HCT116 (cell line): ENCODE results near the gene SLC66A2. TPM values are rescaled to one million over a fixed set of nuclear protein-coding genes. Genes with fewer than 3 reads are reported as not detected.
A peak's percentile ranks its signal among the peaks of the same experiment; 100 is the strongest.

Experiments used
- ATAC-seq: fragments of 200-7000 bp; cut with Tn5 transposase; 2 replicates; pipeline ENCODE4 v1.9.1; 2020; ENCODE audit warnings: mild to moderate bottlenecking, moderate library complexity
- BruUV-seq: library from RNA; stranded (reverse); fragments of 400-500 nt; replicated peaks from 2 replicates; lab custom pipeline; 2021; lab: Mats Ljungman, UMichigan
- CTCF ChIA-PET: fragments of 300-600 bp; sonication (Branson Sonifier 250); formaldehyde crosslinking; loops from one replicate; lab custom pipeline; 2021; ENCODE audit warnings: antibody characterized with exemption; lab: Charles Lee
- POLR2A ChIA-PET: fragments of 300-600, 350-600 bp; sonication (Branson Sonifier 250); formaldehyde crosslinking; loops from one replicate; lab custom pipeline; 2021; ENCODE audit warnings: antibody characterized with exemption; lab: Charles Lee
- RAD21 ChIA-PET, 2 experiments: fragments of 300-600 bp; sonication (Branson Sonifier 250); formaldehyde crosslinking; loops; one replicate each; lab custom pipeline; 2023; ENCODE audit warnings: low total read pairs in 2 of 2; ENCODE audit not compliant: uncharacterized antibody in 2 of 2, unreplicated experiment in 2 of 2, low non-redundant PET in 1 of 2; lab: Charles Lee
- DNase-seq: peaks from one replicate; pipeline ENCODE4 v3.0.0-alpha.2; 2010; ENCODE audit warnings: low read depth, low spot score
- H2AFZ ChIP-seq: fragments of 200-600 bp; shearing (Covaris generic), sonication (generic); 2 replicates; pipeline ENCODE4 v1.6.1; 2017; ENCODE audit warnings: low read depth, mixed run types, mixed read lengths, antibody characterized with exemption, low read length; ENCODE audit not compliant: poor library complexity, severe bottlenecking
- H3K27ac ChIP-seq: 2 replicates; pipeline ENCODE4 v1.5.1; 2012; ENCODE audit warnings: low read depth, low read length
- H3K27me3 ChIP-seq: fragments of 200-600 bp; sonication (generic); 2 replicates; pipeline ENCODE4 v1.6.1; 2016; ENCODE audit warnings: mixed run types, low read length, mixed read lengths; ENCODE audit not compliant: insufficient read depth
- H3K36me3 ChIP-seq, 2 experiments: fragments of 200-500 bp in 1 of 2; fragments of 200-600 bp in 1 of 2; sonication (Bioruptor generic) in 1 of 2; sonication (generic) in 1 of 2; 2 replicates each; pipeline versions ENCODE4 v1.5.1 to v1.6.1; 2014 to 2016; ENCODE audit warnings: low read length in 2 of 2, inconsistent platforms in 1 of 2, mixed read lengths in 1 of 2, mixed run types in 1 of 2; ENCODE audit not compliant: insufficient read depth in 2 of 2, control insufficient read depth in 1 of 2
- H3K4me1 ChIP-seq, 2 experiments: fragments of 200-600 bp in 1 of 2; sonication (generic) in 1 of 2; 2 replicates each; pipeline versions ENCODE4 v1.5.1 to v1.6.1; 2012 to 2017; ENCODE audit warnings: low read length in 2 of 2, inconsistent platforms in 1 of 2, mild to moderate bottlenecking in 1 of 2, mixed read lengths in 1 of 2, mixed run types in 1 of 2, moderate library complexity in 1 of 2; ENCODE audit not compliant: insufficient read depth in 2 of 2, control insufficient read depth in 1 of 2
- H3K4me2 ChIP-seq: fragments of 200-600 bp; sonication (generic); 2 replicates; pipeline ENCODE4 v1.6.1; 2017; ENCODE audit warnings: mixed run types, low read length, mixed read lengths
- H3K4me3 ChIP-seq, 2 experiments: fragments of 200-600 bp in 1 of 2; sonication (generic) in 1 of 2; replicated peaks in 1 of 2; 2 replicates each; pipeline ENCODE4 v1.5.1; 2011 to 2016; ENCODE audit warnings: low read length in 2 of 2, control low read depth in 1 of 2, low read depth in 1 of 2, mild to moderate bottlenecking in 1 of 2, mixed read lengths in 1 of 2, mixed run types in 1 of 2
- H3K79me2 ChIP-seq: fragments of 200-600 bp; sonication (generic); 2 replicates; pipeline ENCODE4 v1.6.1; 2017; ENCODE audit warnings: mild to moderate bottlenecking, mixed run types, low read length, moderate library complexity, mixed read lengths; ENCODE audit not compliant: insufficient read depth
- H3K9ac ChIP-seq: fragments of 200-600 bp; sonication (generic); 2 replicates; pipeline ENCODE4 v1.6.1; 2016; ENCODE audit warnings: low read length, mixed read lengths
- H3K9me2 ChIP-seq: fragments of 200-600 bp; sonication (generic), shearing (Covaris generic); 2 replicates; pipeline ENCODE4 v1.6.1; 2017; ENCODE audit warnings: mixed run types, mild to moderate bottlenecking, moderate library complexity; ENCODE audit not compliant: insufficient read depth
- H3K9me3 ChIP-seq, 2 experiments: fragments of 200-500 bp in 1 of 2; fragments of 200-600 bp in 1 of 2; sonication (Bioruptor generic) in 1 of 2; sonication (generic) in 1 of 2; 2 replicates each; pipeline ENCODE4 v1.6.1; 2014 to 2017; ENCODE audit warnings: low read length in 2 of 2, mixed read lengths in 2 of 2, inconsistent platforms in 1 of 2, low read depth in 1 of 2, mild to moderate bottlenecking in 1 of 2, mixed run types in 1 of 2, moderate library complexity in 1 of 2; ENCODE audit not compliant: control insufficient read depth in 1 of 2, insufficient read depth in 1 of 2
- H4K20me1 ChIP-seq: fragments of 200-600 bp; sonication (generic), shearing (Covaris generic); 2 replicates; pipeline ENCODE4 v1.6.1; 2017; ENCODE audit warnings: mixed run types, mild to moderate bottlenecking, moderate library complexity; ENCODE audit not compliant: insufficient read depth
- SRF ChIP-seq: IDR thresholded peaks from 2 replicates; pipeline ENCODE4 v1.6.1; 2012; ENCODE audit warnings: low read depth
- TCF7L2 ChIP-seq: IDR thresholded peaks from 2 replicates; pipeline ENCODE4 v1.7.0; 2011; ENCODE audit warnings: borderline replicate concordance, inconsistent platforms; ENCODE audit not compliant: insufficient read depth, insufficient read length; ENCODE audit errors: extremely low read depth
- ZNF274 ChIP-seq: fragments of 200-500 bp; sonication (Bioruptor generic); IDR thresholded peaks from 2 replicates; pipeline ENCODE4 v1.6.1; 2014; ENCODE audit warnings: mild to moderate bottlenecking, low read depth, low read length, inconsistent platforms
- intact Hi-C: fragments of 100-400 bp; cut with micrococcal nuclease; formaldehyde crosslinking; loops from 2 replicates; pipeline ENCODE4 v1.10.0; 2022
- total RNA-seq: library from RNA; stranded (reverse); gene quantifications from one replicate; pipeline ENCODE4 v1.2.1, GENCODE V29; 2021; ENCODE audit not compliant: unreplicated experiment
- TF ChIP-seq, protein P1 (sequence below): IDR thresholded peaks from 2 replicates; pipeline ENCODE4 v1.6.1; 2012
- TF ChIP-seq, protein P2 (sequence below): IDR thresholded peaks from 2 replicates; pipeline ENCODE4 v1.6.1; 2012; ENCODE audit warnings: low read depth

The SLC66A2 gene
- total RNA-seq, 1 experiment from 2014 or later, result 44.9 TPM

- RAD21 ChIA-PET, result no interaction called here
- Histone ChIP-seq H3K4me1 (peaks cover 42 to 73% of the 10 kb centered on the region in 2 experiments), H3K27ac (peak overlapping the region; percentile 90), H4K20me1 (no peaks in the 10 kb centered on the region), H3K9ac (peak overlapping the region; percentile 92), H3K79me2 (peaks cover 38% of the 10 kb centered on the region), H3K4me2 (peak overlapping the region; percentile 86), H3K9me3 (no peaks in the 10 kb centered on the region), H3K27me3 (no peaks in the 10 kb centered on the region), H3K36me3 (0 out of 4 replicates have a peak, but pooled peaks cover 0 to 3% of the 10 kb centered on the region in 2 experiments), H3K9me2 (no peaks in the 10 kb centered on the region), H3K4me3 (peak overlapping the region; percentile 76 to 83), H2AFZ (no peak overlapping the region)
- DNase-seq (no peak), ATAC-seq (no peak)
- CTCF ChIA-PET, result no interaction called here
- BruUV-seq, result no TSS peak
- POLR2A ChIA-PET, result interaction anchor here (1.0 to 1.4 kb wide), 3 partner anchors 12 to 30 kb away, joined by 3 to 7 read pairs (median 5); partner anchors contain the start of gene SLC66A2
- TF ChIP-seq SRF (no peak), ZNF274 (no peak), TCF7L2 (no peak)
- intact Hi-C loops, result loop anchor here (2.0 kb wide), 1 partner anchor 285 kb away; the partner anchor contains the start of gene CTDP1
Observed at GRCh38 chr18:79963658-79964329, 12.3 kb upstream of the SLC66A2 start.

DNA sequence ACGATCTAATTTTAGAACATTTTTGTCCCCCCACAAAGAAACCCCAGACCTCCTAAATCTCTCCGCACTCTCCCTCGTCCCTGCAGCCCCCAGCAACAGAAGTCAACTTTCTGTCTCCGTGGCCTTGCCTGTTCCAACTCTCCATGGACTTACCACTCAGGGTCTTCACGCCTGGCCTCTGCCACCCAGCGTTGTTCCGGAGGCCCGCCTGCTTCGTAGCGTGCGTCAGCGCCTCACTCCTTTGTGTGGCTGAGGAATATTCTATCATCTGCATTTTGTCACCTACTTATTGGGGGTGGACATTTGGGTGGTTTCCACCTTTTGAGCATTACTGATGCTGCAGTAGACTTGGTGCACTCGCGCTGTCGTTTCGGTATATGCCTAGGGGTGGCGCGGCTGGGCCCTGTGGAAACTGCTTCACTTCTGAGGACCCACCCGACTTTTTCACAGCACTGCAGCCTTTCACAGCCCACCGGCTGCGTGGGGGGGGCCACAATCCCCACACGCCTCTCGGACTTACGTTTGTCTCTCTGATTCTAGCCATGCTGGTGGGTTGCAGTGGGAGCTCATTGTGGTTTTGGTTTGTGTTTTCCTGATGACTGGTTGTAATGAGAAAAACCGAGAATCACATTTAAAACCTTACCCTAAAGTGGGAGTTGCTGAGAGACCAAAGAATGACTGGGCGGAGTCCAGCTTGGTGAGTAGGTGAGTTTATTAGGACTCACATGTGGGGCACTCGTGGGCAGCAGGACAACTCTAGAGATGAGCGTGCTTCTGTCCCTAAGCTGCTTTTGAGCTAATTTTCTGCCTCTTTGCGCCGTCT, 11.6 kb upstream of the SLC66A2 start:
- Histone ChIP-seq H3K4me2 (peak overlapping the region; percentile 86), H3K79me2 (peaks cover 31% of the 10 kb centered on the region), H3K4me3 (peak overlapping the region in 1 of 2 experiments; percentile 48; a peak in 2 of 4 replicates), H2AFZ (no peak overlapping the region), H3K36me3 (0 out of 4 replicates have a peak, but pooled peaks cover 0 to 3% of the 10 kb centered on the region in 2 experiments), H3K9me3 (no peaks in the 10 kb centered on the region), H3K27me3 (no peaks in the 10 kb centered on the region), H3K9me2 (no peaks in the 10 kb centered on the region), H4K20me1 (no peaks in the 10 kb centered on the region), H3K27ac (peak overlapping the region; percentile 90), H3K4me1 (peaks cover 36 to 66% of the 10 kb centered on the region in 2 experiments), H3K9ac (peak overlapping the region; percentile 92)
- DNase-seq (no peak), ATAC-seq (no peak)
- TF ChIP-seq, protein P1, sequence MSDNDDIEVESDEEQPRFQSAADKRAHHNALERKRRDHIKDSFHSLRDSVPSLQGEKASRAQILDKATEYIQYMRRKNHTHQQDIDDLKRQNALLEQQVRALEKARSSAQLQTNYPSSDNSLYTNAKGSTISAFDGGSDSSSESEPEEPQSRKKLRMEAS, result no peak
- TF ChIP-seq, protein P2, sequence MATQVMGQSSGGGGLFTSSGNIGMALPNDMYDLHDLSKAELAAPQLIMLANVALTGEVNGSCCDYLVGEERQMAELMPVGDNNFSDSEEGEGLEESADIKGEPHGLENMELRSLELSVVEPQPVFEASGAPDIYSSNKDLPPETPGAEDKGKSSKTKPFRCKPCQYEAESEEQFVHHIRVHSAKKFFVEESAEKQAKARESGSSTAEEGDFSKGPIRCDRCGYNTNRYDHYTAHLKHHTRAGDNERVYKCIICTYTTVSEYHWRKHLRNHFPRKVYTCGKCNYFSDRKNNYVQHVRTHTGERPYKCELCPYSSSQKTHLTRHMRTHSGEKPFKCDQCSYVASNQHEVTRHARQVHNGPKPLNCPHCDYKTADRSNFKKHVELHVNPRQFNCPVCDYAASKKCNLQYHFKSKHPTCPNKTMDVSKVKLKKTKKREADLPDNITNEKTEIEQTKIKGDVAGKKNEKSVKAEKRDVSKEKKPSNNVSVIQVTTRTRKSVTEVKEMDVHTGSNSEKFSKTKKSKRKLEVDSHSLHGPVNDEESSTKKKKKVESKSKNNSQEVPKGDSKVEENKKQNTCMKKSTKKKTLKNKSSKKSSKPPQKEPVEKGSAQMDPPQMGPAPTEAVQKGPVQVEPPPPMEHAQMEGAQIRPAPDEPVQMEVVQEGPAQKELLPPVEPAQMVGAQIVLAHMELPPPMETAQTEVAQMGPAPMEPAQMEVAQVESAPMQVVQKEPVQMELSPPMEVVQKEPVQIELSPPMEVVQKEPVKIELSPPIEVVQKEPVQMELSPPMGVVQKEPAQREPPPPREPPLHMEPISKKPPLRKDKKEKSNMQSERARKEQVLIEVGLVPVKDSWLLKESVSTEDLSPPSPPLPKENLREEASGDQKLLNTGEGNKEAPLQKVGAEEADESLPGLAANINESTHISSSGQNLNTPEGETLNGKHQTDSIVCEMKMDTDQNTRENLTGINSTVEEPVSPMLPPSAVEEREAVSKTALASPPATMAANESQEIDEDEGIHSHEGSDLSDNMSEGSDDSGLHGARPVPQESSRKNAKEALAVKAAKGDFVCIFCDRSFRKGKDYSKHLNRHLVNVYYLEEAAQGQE, result no peak
- TF ChIP-seq SRF, result no peak
- BruUV-seq, result no TSS peak
- ChIA-PET RAD21 (no interaction called here), POLR2A (interaction anchor here (1.4 kb wide), 1 partner anchor 31 kb away, joined by 3 read pairs; no protein-coding TSS in a partner anchor), CTCF (no interaction called here)
- intact Hi-C loops, result no loop called here
